Activated CD8-positive, alpha-beta memory T cell treated with anti-CD3 and anti-CD28 coated beads for 24 hours (primary cell): Measurements from ENCODE around the gene F7.
"Not testable (repeated sequence)": the region's sequence is repeated elsewhere in the genome, so short reads cannot be mapped to it uniquely, and the experiment has no call there.

Experiments
- DNase-seq: peaks from one replicate; pipeline ENCODE4 v3.0.0-alpha.2; 2020

The F7 gene

DNA sequence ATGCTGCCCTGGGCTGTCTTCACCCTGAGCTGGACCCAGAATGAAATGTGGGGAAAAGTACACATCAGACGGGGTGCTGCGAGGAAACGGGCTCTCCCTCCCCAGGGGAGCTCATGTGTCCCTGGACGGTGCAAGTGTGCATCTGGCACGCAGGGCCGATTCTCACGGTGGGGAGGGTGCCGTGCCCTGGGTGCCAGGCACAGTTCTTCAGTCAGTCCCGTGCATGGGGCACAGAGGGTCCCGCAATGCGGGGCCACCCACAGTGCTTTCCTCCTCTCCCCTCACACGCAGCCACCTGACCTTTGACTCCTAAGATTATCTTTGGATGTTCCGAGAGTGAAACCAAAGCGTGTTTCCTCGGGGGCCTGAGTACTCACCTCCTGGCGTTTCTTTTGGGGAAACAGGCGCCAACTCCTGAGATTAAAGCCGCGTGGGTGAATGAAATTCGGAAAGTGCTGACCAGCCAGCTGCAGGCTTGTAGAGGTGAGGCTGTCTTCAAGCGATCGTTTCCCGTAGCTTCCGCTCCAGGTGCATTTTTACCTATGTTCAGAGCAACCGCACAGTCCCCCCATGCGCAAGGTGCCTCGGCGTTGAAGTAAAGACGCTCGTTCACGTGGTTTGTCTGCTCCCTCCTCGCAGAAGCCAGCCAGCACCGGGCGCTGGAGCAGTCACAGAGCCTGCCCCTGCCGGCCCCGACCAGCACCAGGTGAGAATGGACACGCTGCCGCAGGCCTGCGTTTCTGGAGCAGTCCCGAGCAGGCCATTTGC is 17.5 kb upstream of the F7 start:
- DNase-seq, result no peak

DNA sequence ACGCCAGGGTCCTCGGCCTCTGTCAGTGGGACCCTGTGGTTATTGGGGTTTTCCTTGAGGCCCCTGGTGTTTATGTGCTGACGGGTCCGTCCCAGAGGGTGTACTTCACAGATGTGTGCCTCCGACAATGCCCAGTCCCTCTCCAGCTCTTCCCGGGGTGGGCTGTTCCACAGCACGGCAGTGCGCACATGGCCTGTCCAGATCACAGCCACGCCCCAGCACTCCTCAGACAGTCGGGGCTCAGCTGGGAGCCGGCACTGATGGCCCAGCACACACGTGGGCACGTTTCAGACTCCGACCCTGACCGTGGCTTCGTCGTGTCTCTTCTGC is 16.9 kb upstream of the F7 start:
- no peak for DNase-seq

DNA sequence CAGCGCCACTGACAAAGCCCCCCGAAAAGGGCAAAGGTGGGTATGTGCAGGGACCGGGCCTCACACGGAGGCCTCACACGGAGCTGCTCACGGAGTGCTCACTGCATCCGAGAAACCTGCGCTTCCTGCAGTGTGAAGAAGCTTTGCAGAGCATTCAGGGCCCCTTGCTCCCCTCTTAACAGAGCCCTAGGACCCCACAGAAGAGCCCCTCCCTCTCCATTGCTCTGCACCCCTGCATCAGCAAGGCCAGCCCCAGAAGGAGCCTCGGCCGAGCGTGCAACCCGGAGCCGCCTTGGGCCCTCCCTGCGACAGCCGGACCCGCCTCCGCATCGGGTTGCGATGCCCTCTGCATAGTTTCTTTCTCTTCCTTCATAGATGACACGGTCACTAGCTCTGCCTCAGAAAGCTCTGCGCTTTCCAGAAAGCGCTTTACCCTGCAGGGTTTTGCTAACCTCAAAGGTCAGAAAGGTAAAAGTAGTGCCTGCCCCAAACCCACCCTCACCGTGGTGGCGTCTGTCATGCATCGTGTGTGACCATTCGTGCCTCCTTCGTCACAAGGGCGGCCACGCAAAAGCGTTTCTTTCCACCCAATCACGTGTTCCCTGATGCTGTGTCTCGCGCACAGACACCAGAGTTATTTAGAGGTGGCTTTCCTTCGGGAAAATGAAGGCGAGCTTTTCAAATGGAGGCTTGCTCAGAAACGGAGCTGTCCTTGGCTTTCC is 15.7 kb upstream of the F7 start:
- no peak for DNase-seq

DNA sequence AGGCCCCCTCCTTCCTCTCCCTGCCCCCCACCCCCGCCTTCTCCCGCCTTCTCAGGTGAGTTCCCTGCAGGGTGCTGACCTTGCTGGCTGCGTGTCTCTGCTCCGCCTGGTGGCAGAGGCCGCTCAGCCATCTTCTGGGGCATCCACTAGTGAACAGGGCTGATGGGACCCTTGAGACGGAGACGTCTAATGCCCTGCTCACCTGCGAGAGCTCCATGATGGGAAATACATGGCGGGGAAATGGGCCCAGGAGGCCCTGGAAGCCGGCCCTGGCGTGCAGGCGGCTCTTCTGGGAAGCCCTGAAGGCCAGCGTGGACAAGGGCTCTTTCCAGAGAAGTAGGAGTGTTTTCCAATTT is 15.2 kb upstream of the F7 start:
- DNase-seq, result no peak

DNA sequence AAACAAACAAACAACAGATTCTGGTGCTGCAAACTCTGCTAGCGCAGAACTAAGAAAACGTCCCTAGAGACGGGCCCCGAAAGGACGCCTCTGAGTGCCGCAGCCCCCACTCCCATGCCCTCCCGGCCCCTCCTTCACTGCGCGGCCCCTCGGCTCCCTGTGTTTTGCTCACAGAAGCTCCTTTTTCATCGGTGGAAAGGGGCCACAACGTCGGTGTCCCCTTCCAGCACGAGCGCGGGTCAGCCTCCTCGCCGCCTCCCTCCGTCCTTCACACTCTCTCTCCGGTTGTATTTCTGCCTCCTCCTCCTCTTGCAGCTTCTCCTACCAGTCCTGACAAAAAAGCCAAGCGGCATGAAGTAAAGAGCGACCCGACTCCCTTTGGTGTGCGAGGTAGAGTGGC is 14.8 kb upstream of the F7 start:
- DNase-seq, result no peak

DNA sequence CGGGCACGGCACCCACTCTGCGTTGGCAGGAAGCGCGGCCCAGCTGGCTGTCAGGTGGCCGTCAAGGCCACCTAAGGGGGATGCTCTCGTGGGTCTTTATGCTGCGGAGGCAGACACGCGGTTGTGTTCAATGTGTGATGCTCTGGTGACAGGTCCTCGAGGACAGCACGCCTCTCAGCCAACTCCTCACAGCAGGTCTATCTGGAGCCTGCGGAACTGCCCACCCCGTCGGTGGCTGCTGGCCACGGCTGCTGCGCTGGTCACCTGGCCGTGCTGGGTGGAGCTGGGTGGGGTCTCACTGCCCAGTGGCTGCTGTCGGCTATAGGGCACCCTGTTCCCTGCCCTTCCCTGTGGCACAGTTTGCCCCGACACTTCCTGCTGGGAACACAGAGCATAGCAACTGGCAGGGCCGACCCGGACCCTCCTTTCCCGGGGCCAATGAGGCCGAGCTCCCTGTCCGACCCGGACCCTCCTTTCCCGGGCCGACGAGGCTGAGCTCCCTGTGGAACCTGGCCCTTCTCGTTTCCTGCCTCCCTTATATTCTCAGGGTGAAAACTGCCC is 14.3 kb upstream of the F7 start:
- no peak for DNase-seq

DNA sequence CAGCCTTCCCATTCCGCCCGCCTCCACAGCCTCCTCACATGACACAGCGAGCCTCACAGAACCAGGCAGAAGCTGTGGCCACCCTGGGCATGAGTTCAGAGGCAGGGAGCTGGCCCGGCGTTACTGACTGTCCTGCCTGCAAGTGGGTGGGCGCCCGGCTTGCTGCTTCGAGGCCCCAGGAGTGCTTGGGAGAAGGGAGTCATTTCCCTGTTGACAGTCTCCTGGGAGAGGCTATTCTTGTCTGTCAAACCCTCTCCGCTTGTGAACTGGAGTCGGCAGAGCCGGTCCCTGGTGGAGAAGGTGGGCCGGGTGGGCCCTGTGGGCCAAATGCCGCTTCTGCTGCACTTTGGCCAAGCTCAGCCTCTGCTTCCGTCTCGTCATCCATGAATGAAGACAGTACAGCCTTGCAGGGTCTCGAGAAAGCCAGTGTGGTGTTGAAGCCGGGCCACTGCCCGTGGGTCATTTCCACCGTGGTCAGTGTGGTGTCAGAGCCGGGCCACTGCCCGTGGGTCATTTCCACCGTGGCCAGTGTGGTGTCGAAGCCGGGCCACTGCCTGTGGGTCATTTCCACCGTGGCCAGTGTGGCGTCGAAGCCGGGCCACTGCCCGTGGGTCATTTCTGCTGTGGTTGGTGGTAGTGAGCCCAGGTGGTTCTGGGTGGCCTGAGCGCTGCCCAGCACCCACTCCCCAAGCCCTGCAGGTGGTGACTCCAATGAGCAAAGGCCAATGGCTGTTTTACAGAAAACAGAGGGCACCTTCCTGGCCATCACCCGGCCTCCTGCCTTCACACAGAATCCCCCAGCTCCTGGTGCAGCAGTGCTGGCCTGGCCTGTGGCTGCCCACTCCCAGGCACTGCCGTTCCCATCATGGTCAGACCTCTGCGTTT is 13.5 kb upstream of the F7 start:
- no peak for DNase-seq

DNA sequence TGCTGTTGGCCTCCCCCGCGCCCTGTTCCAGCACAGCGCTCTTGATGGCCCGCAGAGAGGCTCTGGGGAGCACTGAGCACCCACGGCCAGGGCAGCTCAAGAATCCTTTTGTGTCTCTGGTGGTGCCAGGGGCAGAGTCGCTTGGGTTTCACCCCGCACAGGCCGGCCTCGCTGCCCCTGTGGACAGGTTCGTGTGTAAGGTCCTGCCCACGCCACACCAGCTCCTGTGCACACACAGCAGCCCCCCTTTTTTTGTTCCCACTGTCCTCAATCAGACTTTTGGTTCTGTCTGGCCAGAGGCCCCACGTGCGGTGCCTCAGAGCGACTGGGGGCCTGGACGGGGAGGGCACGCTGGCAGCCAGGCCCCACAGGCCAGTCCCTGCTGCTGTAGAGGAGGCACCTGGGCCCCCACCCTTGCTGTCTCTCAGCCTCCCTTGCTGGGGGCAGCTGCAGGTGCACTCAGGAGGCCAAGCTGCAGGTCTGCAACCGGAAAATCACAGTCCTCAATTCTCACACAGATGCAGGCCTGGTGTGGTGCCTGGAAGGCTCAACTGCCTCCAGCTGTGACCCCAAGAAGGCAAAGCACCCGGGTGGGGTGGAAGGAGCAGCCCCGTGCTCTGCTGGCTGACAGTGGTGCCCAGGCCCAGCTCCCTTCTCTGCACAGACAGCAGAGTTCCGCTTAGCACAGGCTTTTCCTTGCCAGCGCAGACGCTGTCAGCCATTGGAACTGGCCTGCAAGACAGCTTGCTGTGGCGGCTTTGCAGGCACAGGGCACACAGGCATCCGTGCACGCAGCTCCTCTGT is 12.6 kb upstream of the F7 start:
- no peak for DNase-seq

DNA sequence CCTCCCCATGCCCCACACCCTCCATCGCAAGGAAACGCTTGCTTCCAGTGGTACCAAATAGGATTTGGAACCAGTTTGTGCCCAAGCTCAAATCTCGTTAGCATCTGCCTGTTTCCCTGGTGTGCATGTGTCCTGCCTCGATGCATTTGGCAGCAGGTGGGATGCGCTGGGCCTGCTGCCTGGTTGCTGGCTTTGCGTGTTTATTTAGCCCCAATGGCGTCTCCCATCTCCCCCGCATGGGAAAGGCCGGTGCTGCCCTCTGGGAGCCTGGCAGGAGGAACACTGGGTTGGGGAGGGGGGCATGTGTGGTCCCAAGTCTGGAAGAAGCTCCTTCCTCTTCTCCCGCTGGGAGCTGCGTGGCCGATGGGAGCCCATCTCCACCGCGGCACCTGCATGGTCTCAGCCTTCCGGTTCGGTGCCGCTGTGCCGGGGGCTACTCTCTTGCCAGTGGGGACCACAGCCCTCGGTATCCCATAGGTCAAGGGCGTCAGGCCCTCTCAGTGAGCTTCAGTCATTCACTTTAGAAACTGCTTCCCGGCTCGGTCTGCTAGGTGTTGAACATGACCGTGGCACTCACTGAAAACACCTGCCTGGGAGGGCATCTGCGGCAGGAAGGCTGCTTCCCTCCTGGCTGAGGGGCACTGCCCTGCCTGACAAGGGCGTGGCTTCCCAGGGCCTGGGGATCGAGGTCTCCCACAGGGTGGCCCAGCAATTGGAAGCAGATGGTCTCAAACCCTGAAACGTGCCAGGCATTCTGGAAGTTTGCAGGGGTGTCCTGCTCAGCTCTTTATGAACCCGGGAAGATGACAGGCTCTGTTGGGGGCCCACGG is 11.8 kb upstream of the F7 start:
- DNase-seq, result no peak

DNA sequence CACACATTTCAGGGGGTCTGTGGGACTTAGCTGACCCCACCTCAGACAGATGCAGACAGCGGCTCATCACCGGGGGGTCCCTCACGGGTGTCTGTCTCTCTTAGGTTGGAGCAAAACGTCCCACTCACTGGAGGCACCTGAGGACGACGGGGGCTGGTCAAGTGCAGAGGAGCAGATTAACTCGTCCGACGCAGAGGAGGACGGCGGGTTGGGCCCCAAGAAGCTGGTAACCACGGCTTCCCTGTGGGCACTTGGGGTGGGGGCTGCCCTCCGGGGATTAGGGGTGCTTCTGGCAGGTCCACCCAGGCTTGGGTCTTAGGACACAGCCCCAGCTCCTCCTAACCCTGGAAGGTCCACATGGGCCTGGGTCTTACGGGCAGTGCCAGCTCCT is 11.2 kb upstream of the F7 start:
- DNase-seq, result no peak

DNA sequence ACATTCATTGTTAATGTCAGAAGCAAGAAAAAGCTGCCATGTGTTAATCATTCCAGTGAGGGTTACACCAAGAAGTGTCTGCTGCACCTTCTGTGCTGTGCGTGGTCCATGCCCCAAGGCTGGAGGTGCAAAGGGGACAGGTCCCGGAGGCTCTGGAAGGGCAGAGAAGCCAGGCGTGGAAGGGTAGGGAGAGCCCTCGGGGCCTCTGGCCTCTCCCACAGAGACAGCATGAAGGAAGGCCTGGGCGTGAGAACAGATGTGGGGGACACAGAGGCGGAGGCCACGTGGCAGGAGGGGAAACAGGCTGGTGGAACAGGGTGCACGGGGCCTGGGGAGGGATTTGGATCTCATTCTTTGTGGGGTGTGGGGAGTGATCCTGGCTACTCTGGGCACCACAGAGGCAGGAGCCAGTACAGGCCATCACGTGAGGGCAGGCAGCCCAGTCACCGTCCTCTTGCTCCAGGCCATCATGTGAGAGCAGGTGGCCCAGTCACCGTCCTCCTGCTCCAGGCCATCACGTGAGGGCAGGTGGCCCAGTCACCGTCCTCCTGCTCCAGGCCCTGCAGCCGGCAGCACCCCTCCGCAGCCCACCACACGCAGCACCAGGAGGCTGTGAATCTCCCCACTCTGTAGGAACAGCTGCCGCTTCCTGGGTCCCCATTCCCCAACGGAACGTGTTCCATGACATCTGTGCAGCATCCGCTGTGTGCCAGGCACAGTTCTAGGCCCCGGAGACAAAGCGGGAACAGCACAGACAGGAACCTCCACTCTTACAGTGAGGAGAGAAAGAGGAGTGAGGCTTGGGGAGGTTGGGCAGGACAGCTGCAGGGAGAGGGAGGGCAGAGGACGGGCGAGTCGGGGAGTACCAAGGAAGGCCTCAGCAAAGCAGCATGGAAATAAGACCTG is 10.2 kb upstream of the F7 start:
- no peak for DNase-seq

DNA sequence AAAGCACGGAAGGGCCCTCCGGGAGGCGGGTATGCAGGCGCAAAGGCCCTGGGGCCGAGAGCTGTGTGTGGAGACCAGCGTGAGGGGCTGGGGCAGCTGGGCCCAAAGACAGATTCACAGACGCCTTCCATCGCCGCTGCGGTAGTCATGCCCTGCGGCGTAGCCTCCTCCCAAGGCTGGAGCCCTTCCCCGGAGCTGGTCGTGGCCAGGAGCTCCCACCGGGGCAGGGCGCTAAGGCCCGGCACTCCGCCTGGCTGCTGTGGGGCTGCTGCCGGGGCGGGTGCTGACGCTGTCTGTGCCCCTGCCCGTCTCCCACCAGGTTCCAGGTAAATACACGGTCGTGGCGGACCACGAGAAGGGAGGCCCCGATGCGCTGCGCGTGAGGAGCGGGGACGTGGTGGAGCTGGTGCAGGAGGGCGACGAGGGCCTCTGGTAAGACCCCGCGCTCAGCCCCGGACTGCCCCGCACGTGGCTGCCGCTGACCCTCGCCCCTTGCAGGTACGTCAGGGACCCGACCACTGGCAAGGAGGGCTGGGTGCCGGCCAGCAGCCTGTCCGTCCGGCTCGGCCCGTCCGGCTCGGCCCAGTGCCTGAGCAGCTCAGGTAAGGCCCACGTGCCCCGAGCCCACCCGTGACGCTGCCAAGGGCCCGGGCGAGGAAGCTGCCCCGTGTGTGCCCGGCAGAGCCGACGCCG is 9.4 kb upstream of the F7 start:
- no peak for DNase-seq

DNA sequence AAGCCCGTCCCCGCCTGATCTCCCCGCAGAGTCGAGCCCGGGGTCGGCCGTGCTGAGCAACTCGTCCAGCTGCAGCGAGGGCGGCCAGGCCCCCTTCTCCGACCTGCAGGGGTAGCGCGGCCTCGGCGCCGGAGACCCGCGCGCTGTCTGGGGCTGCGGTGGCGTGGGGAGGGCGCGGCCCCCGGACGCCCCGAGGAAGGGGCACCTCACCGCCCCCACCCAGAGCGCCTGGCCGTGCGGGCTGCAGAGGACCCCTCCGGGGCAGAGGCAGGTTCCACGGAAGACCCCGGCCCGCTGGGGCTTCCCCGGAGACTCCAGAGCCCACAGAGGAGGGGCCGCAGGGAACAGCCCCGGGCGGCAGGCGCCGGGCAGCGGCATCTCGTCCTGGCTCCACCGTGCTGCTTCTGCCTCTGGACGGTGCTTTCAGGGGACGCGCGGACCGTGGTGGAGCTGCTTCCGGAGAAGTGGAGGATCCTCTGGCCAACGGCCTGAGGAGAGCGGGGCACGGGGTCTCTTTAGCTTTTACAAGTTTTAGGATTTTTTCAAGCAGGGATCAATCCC is 8.8 kb upstream of the F7 start:
- no peak for DNase-seq

DNA sequence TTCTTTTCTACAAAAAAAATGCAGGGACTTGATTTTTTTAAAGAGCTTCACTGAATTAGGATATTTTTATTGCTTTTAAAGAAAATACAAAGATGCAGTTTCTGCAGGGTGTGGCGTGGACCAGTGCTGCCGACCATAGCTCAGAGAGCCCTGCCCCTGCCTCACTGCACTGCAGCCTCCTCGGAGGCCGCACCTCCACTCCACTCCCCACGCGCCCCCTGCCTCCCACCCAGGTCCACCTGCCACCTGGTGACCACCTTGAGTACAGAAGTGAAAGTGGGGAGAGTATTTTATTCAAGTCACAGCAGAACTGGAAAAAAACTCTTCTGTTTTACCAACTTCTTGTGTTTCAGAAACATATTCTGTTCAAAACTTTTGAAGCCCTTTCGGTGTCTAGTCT is 7.9 kb upstream of the F7 start:
- DNase-seq, result no peak

DNA sequence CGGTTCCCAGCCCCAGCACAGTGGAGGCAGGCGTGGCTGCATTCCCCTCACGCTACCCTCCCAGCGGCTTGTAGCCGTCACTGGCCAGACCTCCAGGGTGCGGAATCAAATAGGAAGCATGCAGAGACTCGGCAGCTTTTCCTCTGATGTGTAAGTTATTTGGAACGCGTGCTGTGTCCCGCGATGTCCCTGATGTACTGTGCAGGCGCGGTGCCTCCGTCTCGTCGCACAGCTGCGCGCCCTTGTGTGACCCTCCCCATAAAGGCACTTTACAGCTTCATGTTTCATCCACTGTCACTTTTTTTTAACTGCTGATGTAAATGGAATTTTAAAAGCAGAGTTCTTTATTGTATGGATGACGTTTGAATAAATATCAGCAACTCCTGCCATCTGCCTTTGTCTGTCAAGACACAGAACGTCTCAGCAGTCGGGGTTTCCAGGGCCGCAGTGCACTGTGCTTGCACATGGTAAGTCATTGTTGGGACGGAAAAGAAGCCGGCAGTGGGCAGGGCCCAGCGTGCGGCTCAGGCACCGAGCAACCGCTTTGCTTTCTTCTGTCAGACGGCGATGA is 7.3 kb upstream of the F7 start:
- DNase-seq, result no peak

DNA sequence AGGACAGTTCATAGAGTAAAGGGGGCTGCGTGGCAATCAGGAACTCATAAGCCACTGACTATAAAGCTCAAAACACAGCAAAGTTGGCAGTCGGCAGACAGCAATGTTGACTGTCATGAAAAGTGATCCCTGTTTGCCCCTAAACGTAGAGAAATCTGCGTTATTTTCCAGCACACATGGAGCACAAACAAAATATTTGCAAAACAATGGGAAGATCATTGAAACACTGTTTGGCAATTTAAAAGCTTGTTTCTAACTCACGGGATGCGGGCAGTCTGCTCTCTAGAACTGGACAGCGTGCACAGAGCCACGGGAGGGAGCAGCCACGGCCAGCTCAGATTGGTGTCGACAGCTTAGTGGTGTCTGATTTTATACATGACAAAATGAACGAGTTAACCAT is 6.4 kb upstream of the F7 start:
- no peak for DNase-seq

DNA sequence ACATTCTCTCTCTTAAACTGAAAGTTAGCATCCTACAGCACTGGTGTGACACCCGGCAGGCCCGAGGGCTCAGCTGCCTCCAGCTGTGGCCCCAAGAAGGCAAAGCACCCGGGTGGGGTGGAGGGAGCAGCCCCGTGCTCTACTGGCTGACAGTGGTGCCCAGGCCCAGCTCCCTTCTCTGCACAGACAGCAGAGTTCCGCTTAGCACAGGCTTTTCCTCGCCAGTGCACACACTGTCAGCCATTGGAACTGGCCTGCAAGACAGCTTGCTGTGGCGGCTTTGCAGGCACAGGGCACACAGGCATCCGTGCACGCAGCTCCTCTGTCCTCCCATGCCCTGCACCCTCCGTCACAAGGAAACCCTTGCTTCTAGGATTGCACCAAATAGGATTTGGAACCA is 3.3 kb upstream of the F7 start:
- DNase-seq, result not testable (repeated sequence)

DNA sequence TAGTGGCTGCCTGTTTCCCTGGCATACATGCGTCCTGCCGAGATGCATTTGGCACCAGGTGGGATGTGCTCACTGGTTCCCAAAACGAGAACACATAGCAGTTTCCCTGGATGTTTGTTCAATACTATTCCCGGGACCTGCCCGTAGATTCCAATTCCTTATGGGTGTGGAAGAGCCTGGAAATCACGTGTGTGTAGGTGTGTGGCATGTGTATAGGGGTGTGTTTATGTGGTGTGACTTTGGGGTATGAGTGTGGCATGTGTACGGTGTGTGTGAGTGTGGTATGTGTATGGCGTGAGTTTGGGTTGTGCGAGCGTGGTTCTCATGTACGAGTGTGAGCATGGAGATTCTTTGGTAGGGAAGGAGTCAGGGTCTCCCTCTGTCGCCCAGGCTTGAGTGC is 2.9 kb upstream of the F7 start:
- no peak for DNase-seq

DNA sequence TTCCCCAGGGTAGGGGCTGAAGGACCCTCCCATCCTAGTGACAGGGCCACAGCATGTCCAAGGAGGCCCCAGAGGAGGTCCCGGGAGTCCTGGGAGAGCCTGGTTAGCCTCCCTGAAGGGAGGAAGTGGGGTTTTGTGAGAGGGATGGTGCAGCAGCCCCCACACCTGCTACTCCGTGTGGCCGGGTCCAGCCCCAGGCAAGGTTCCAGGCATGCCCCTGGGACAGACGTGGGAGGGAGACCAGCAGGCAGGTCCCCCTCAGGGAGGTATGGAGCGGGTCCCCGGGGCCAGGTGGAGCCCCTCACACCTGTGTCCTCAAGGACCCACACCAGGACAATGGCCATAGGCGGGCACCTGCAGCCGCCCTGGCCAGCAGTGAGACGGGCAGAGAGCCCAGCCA is 1.9 kb upstream of the F7 start:
- DNase-seq, result no peak
